Measurements from ENCODE around the gene SLC26A4.

DNA sequence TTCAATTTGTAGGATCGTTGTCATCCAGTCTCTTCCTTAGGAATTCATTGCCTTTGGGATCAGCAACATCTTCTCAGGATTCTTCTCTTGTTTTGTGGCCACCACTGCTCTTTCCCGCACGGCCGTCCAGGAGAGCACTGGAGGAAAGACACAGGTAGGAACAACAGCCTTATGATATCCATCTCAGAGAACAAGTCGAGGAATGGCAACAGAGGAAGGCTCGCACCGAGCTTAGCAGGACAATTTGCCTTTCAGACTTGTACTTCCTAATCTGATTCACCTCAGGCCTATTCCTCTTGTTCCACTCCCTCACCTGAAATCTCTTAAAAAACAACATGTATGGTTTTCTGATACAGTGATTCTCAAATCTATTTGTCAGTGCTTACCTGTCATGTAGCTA, 29.5 kb downstream of the SLC26A4 start:
- TF ChIP-seq, protein P1, sequence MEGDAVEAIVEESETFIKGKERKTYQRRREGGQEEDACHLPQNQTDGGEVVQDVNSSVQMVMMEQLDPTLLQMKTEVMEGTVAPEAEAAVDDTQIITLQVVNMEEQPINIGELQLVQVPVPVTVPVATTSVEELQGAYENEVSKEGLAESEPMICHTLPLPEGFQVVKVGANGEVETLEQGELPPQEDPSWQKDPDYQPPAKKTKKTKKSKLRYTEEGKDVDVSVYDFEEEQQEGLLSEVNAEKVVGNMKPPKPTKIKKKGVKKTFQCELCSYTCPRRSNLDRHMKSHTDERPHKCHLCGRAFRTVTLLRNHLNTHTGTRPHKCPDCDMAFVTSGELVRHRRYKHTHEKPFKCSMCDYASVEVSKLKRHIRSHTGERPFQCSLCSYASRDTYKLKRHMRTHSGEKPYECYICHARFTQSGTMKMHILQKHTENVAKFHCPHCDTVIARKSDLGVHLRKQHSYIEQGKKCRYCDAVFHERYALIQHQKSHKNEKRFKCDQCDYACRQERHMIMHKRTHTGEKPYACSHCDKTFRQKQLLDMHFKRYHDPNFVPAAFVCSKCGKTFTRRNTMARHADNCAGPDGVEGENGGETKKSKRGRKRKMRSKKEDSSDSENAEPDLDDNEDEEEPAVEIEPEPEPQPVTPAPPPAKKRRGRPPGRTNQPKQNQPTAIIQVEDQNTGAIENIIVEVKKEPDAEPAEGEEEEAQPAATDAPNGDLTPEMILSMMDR (IDR thresholded peaks at IDR 0.05): no peak
- no peak for TF ChIP-seq POLR2A (IDR thresholded peaks at IDR 0.05)
